ENCODE results near the gene FREM3.
"Not testable (repeated sequence)": the region's sequence is repeated elsewhere in the genome, so short reads cannot be mapped to it uniquely, and the experiment has no call there.

The FREM3 gene

GRCh38 chr4:143679434-143679833, 21.0 kb downstream of the FREM3 start:
- no peak for DNase-seq
- in situ Hi-C loops (cut with HindIII; ENCODE audit: low pct_ligation_motif_present, low pct_unique_long_range_greater_than_20kb, low sequenced_read_pairs): no loop called here

GRCh38 chr4:143673629-143674028, 26.8 kb downstream of the FREM3 start:
- in situ Hi-C loops (cut with HindIII; ENCODE audit: low pct_ligation_motif_present, low pct_unique_long_range_greater_than_20kb, low sequenced_read_pairs); DNase-seq: not testable (repeated sequence)

GRCh38 chr4:143668930-143669552, 31.4 kb downstream of the FREM3 start:
- DNase-seq: no peak
- in situ Hi-C loops (cut with HindIII; ENCODE audit: low pct_ligation_motif_present, low pct_unique_long_range_greater_than_20kb, low sequenced_read_pairs): no loop called here

GRCh38 chr4:143667461-143667860, 33.0 kb downstream of the FREM3 start:
- DNase-seq: peak; percentile 12
- in situ Hi-C loops (cut with HindIII; ENCODE audit: low pct_ligation_motif_present, low pct_unique_long_range_greater_than_20kb, low sequenced_read_pairs): no loop called here

GRCh38 chr4:143658336-143658735, 42.1 kb downstream of the FREM3 start:
- no peak for DNase-seq
- in situ Hi-C loops (cut with HindIII; ENCODE audit: low pct_ligation_motif_present, low pct_unique_long_range_greater_than_20kb, low sequenced_read_pairs): no loop called here

GRCh38 chr4:143654571-143654970, 45.9 kb downstream of the FREM3 start:
- no peak for DNase-seq
- in situ Hi-C loops (cut with HindIII; ENCODE audit: low pct_ligation_motif_present, low pct_unique_long_range_greater_than_20kb, low sequenced_read_pairs): no loop called here

- no peak for DNase-seq
Observed at GRCh38 chr4:143653031-143653430, 47.4 kb downstream of the FREM3 start.

GRCh38 chr4:143643399-143643798, 57.1 kb downstream of the FREM3 start:
- in situ Hi-C loops (cut with HindIII; ENCODE audit: low pct_ligation_motif_present, low pct_unique_long_range_greater_than_20kb, low sequenced_read_pairs): no loop called here
- DNase-seq: no peak

More at GRCh38 chr4:143653031-143653430, 47.4 kb downstream of the FREM3 start:
- in situ Hi-C loops (cut with HindIII; ENCODE audit: low pct_ligation_motif_present, low pct_unique_long_range_greater_than_20kb, low sequenced_read_pairs): no loop called here

GRCh38 chr4:143642611-143643010, 57.9 kb downstream of the FREM3 start:
- no peak for DNase-seq
- in situ Hi-C loops (cut with HindIII; ENCODE audit: low pct_ligation_motif_present, low pct_unique_long_range_greater_than_20kb, low sequenced_read_pairs): no loop called here

GRCh38 chr4:143641361-143641760, 59.1 kb downstream of the FREM3 start:
- no peak for DNase-seq

GRCh38 chr4:143634763-143635162, 65.7 kb downstream of the FREM3 start:
- in situ Hi-C loops (cut with HindIII; ENCODE audit: low pct_ligation_motif_present, low pct_unique_long_range_greater_than_20kb, low sequenced_read_pairs): no loop called here

More at GRCh38 chr4:143641361-143641760, 59.1 kb downstream of the FREM3 start:
- in situ Hi-C loops (cut with HindIII; ENCODE audit: low pct_ligation_motif_present, low pct_unique_long_range_greater_than_20kb, low sequenced_read_pairs): no loop called here

GRCh38 chr4:143633833-143634232, 66.6 kb downstream of the FREM3 start:
- DNase-seq: no peak
- in situ Hi-C loops (cut with HindIII; ENCODE audit: low pct_ligation_motif_present, low pct_unique_long_range_greater_than_20kb, low sequenced_read_pairs): no loop called here

More at GRCh38 chr4:143634763-143635162, 65.7 kb downstream of the FREM3 start:
- no peak for DNase-seq

- in situ Hi-C loops (cut with HindIII; ENCODE audit: low pct_ligation_motif_present, low pct_unique_long_range_greater_than_20kb, low sequenced_read_pairs): no loop called here
- DNase-seq: no peak
Observed at GRCh38 chr4:143626134-143626911, 74.2 kb downstream of the FREM3 start.

- no peak for DNase-seq
- in situ Hi-C loops (cut with HindIII; ENCODE audit: low pct_ligation_motif_present, low pct_unique_long_range_greater_than_20kb, low sequenced_read_pairs): no loop called here
Observed at GRCh38 chr4:143625632-143626031, 74.8 kb downstream of the FREM3 start.

GRCh38 chr4:143623896-143624295, 76.6 kb downstream of the FREM3 start:
- in situ Hi-C loops (cut with HindIII; ENCODE audit: low pct_ligation_motif_present, low pct_unique_long_range_greater_than_20kb, low sequenced_read_pairs): no loop called here
- DNase-seq: no peak

GRCh38 chr4:143618811-143619210, 81.7 kb downstream of the FREM3 start:
- DNase-seq: no peak
- in situ Hi-C loops (cut with HindIII; ENCODE audit: low pct_ligation_motif_present, low pct_unique_long_range_greater_than_20kb, low sequenced_read_pairs): no loop called here

GRCh38 chr4:143617994-143618679, 82.3 kb downstream of the FREM3 start:
- in situ Hi-C loops (cut with HindIII; ENCODE audit: low pct_ligation_motif_present, low pct_unique_long_range_greater_than_20kb, low sequenced_read_pairs): no loop called here
- DNase-seq: no peak

GRCh38 chr4:143616771-143617170, 83.7 kb downstream of the FREM3 start:
- in situ Hi-C loops (cut with HindIII; ENCODE audit: low pct_ligation_motif_present, low pct_unique_long_range_greater_than_20kb, low sequenced_read_pairs): no loop called here
- no peak for DNase-seq

- no peak for DNase-seq
- in situ Hi-C loops (cut with HindIII; ENCODE audit: low pct_ligation_motif_present, low pct_unique_long_range_greater_than_20kb, low sequenced_read_pairs): no loop called here
Observed at GRCh38 chr4:143609492-143609891, 91.0 kb downstream of the FREM3 start.

Measured in ACHN (cell line).